Adrenal gland (tissue), 5 donors: ENCODE data around the gene SRBD1.

Experiments used
- POLR2A ChIP-seq, 2 donors: fragments of 450-650 bp; IDR thresholded peaks; one replicate each; pipeline ENCODE4 v1.6.1; 2017; ENCODE audit warnings: antibody characterized with exemption in 2 of 2, mild to moderate bottlenecking in 2 of 2, moderate library complexity in 1 of 2
- TF ChIP-seq, protein P1 (sequence below), 6 experiments: fragments of 450-650 bp in 4 of 6; fragments of 200-600 bp in 2 of 6; sonication (generic) in 1 of 6; IDR thresholded peaks; 1 replicate in 5 of 6; 2 replicates in 1 of 6; pipeline versions ENCODE4 v1.5.1 to v1.8.0; 2016 to 2021; ENCODE audit warnings: antibody characterized with exemption in 6 of 6, mild to moderate bottlenecking in 2 of 6, moderate library complexity in 1 of 6
- donor health status: DM: no; HTN: no; CAD: no.

DNA sequence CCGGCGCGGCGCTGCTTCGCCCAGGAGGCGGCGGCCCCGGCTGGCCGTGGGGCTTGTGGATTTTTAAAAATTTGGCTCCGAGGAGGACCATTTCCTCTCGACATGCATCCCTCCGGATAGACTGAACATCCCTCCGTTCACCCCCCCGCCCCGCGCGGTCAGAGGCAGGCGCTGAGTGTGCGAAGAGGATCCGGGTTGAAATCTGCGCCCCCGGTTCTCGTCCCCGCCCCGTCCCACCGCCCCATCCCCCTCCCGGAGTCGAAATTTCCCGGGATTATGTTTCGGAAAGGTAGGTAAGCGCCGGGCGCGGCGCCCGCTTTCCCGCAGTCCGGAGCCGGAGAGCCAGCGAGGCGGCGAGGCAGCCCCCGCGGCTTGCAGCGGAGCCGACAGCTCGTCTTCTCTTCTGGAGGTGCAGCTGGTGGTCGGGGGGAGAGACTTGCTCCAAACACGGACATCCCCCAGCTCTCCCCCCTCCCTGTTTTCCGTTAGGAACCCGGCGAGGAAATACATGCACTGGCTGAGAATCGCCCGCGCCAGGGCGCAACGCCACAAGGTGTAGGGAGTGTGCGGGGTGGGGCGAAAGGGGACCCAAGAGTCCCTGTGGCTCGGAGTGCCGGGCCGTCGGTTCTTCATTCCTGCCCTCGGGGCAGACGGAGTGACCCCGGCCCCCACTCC is 40.5 kb upstream of the SRBD1 start, which contains the start of gene PRKCE:
- TF ChIP-seq, protein P1, sequence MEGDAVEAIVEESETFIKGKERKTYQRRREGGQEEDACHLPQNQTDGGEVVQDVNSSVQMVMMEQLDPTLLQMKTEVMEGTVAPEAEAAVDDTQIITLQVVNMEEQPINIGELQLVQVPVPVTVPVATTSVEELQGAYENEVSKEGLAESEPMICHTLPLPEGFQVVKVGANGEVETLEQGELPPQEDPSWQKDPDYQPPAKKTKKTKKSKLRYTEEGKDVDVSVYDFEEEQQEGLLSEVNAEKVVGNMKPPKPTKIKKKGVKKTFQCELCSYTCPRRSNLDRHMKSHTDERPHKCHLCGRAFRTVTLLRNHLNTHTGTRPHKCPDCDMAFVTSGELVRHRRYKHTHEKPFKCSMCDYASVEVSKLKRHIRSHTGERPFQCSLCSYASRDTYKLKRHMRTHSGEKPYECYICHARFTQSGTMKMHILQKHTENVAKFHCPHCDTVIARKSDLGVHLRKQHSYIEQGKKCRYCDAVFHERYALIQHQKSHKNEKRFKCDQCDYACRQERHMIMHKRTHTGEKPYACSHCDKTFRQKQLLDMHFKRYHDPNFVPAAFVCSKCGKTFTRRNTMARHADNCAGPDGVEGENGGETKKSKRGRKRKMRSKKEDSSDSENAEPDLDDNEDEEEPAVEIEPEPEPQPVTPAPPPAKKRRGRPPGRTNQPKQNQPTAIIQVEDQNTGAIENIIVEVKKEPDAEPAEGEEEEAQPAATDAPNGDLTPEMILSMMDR (IDR thresholded peaks at IDR 0.05) = no peak
- no peak for TF ChIP-seq POLR2A (IDR thresholded peaks at IDR 0.05)
